ENCODE data around the gene CDH8.

The CDH8 gene

GRCh38 chr16:61681673-61682072, 354.6 kb downstream of the CDH8 start:
- ATAC-seq (ENCODE audit: low read depth): no peak
- H3K36me3 ChIP-seq (ENCODE audit: low read depth): no peaks in the 10 kb centered on the region
- H3K27ac ChIP-seq (ENCODE audit: poor library complexity, severe bottlenecking): no peak overlapping the region

GRCh38 chr16:61681124-61681523, 355.1 kb downstream of the CDH8 start:
- no peak for TF ChIP-seq CTCF (IDR thresholded peaks at IDR 0.05; ENCODE audit: poor library complexity, severe bottlenecking)
- H3K9me3 ChIP-seq (ENCODE audit: severe bottlenecking): no peaks in the 10 kb centered on the region
- DNase-seq (ENCODE audit: low spot score): no peak
- H3K27me3 ChIP-seq (ENCODE audit: insufficient read depth, poor library complexity, severe bottlenecking): peaks cover 11% of the 10 kb centered on the region
- no peaks in the 10 kb centered on the region for H3K36me3 ChIP-seq (ENCODE audit: low read depth)
- no peak overlapping the region for H3K27ac ChIP-seq (ENCODE audit: poor library complexity, severe bottlenecking)
- H3K4me1 ChIP-seq (ENCODE audit: insufficient read depth, poor library complexity, severe bottlenecking): no peaks in the 10 kb centered on the region
- no peak for ATAC-seq (ENCODE audit: low read depth)
- H3K4me3 ChIP-seq (ENCODE audit: severe bottlenecking): no peak overlapping the region

More at GRCh38 chr16:61681673-61682072, 354.6 kb downstream of the CDH8 start:
- no peak for TF ChIP-seq CTCF (IDR thresholded peaks at IDR 0.05; ENCODE audit: poor library complexity, severe bottlenecking)
- H3K9me3 ChIP-seq (ENCODE audit: severe bottlenecking): no peaks in the 10 kb centered on the region
- no peak for DNase-seq (ENCODE audit: low spot score)
- H3K4me3 ChIP-seq (ENCODE audit: severe bottlenecking): no peak overlapping the region
- H3K4me1 ChIP-seq (ENCODE audit: insufficient read depth, poor library complexity, severe bottlenecking): no peaks in the 10 kb centered on the region
- peaks cover 11% of the 10 kb centered on the region for H3K27me3 ChIP-seq (ENCODE audit: insufficient read depth, poor library complexity, severe bottlenecking)

GRCh38 chr16:61678182-61678581, 358.1 kb downstream of the CDH8 start:
- H3K27ac ChIP-seq (ENCODE audit: poor library complexity, severe bottlenecking): no peak overlapping the region
- no peaks in the 10 kb centered on the region for H3K36me3 ChIP-seq (ENCODE audit: low read depth)
- no peak for TF ChIP-seq CTCF (IDR thresholded peaks at IDR 0.05; ENCODE audit: poor library complexity, severe bottlenecking)
- no peaks in the 10 kb centered on the region for H3K4me1 ChIP-seq (ENCODE audit: insufficient read depth, poor library complexity, severe bottlenecking)
- DNase-seq (ENCODE audit: low spot score) (no peak), ATAC-seq (ENCODE audit: low read depth) (no peak)
- no peak overlapping the region for H3K4me3 ChIP-seq (ENCODE audit: severe bottlenecking)
- H3K9me3 ChIP-seq (ENCODE audit: severe bottlenecking): no peaks in the 10 kb centered on the region
- peaks cover 7% of the 10 kb centered on the region for H3K27me3 ChIP-seq (ENCODE audit: insufficient read depth, poor library complexity, severe bottlenecking)

- no peak for DNase-seq (ENCODE audit: low spot score)
- Histone ChIP-seq H3K4me3 (ENCODE audit: severe bottlenecking) (no peak overlapping the region), H3K27me3 (ENCODE audit: insufficient read depth, poor library complexity, severe bottlenecking) (peaks cover 7% of the 10 kb centered on the region), H3K36me3 (ENCODE audit: low read depth) (no peaks in the 10 kb centered on the region), H3K27ac (ENCODE audit: poor library complexity, severe bottlenecking) (no peak overlapping the region), H3K9me3 (ENCODE audit: severe bottlenecking) (no peaks in the 10 kb centered on the region), H3K4me1 (ENCODE audit: insufficient read depth, poor library complexity, severe bottlenecking) (no peaks in the 10 kb centered on the region)
- no peak for ATAC-seq (ENCODE audit: low read depth)
- no peak for TF ChIP-seq CTCF (IDR thresholded peaks at IDR 0.05; ENCODE audit: poor library complexity, severe bottlenecking)
Observed at GRCh38 chr16:61677776-61678175, 358.5 kb downstream of the CDH8 start.

GRCh38 chr16:61676740-61677139, 359.5 kb downstream of the CDH8 start:
- no peak for TF ChIP-seq CTCF (IDR thresholded peaks at IDR 0.05; ENCODE audit: poor library complexity, severe bottlenecking)
- no peaks in the 10 kb centered on the region for H3K4me1 ChIP-seq (ENCODE audit: insufficient read depth, poor library complexity, severe bottlenecking)
- H3K36me3 ChIP-seq (ENCODE audit: low read depth): no peaks in the 10 kb centered on the region
- peaks cover 7% of the 10 kb centered on the region for H3K27me3 ChIP-seq (ENCODE audit: insufficient read depth, poor library complexity, severe bottlenecking)
- ATAC-seq (ENCODE audit: low read depth) (no peak), DNase-seq (ENCODE audit: low spot score) (no peak)
- H3K27ac ChIP-seq (ENCODE audit: poor library complexity, severe bottlenecking): no peak overlapping the region
- H3K9me3 ChIP-seq (ENCODE audit: severe bottlenecking): no peaks in the 10 kb centered on the region
- no peak overlapping the region for H3K4me3 ChIP-seq (ENCODE audit: severe bottlenecking)

All from RWPE2 (cell line).